Esophagus muscularis mucosa (tissue), 3 donors: Measurements from ENCODE around the gene LMO7.

Source experiments
- POLR2A ChIP-seq: fragments of 450-650 bp; IDR thresholded peaks from one replicate; pipeline ENCODE4 v1.6.1; 2017; ENCODE audit warnings: antibody characterized with exemption, moderate library complexity, mild to moderate bottlenecking, low read depth
- POLR2AphosphoS5 ChIP-seq, 2 donors: sonication (generic); formaldehyde crosslinking; IDR thresholded peaks; one replicate each; pipeline ENCODE4 v1.6.1; 2017; ENCODE audit warnings: antibody characterized with exemption in 2 of 2
- TF ChIP-seq, protein P1 (sequence below), 3 experiments: fragments of 200-600 bp in 2 of 3; fragments of 450-650 bp in 1 of 3; sonication (generic) in 2 of 3; IDR thresholded peaks; one replicate each; pipeline ENCODE4 v1.5.1; 2017 to 2019; ENCODE audit warnings: antibody characterized with exemption in 3 of 3, mild to moderate bottlenecking in 2 of 3, moderate library complexity in 1 of 3

DNA sequence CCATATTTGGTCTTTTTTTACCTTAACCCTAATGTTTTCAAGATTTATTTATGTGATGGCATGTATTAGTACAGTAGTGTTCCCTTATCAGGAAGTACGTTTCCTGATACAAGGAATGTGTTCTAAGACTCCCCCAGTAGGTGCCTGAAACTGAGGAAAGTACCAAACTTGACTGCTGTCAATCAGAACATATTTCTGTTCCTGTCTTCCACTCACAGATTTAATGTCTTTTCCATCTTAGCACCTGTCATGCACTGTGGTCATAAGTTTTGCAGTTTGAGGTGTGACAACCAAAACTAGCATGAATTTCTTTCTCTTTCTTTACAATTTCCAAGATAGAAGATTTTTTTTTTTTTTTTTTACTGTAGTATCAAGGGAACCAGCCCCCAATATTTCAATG, 62.9 kb downstream of the LMO7 start:
- no peak for TF ChIP-seq POLR2A
- TF ChIP-seq, protein P1, sequence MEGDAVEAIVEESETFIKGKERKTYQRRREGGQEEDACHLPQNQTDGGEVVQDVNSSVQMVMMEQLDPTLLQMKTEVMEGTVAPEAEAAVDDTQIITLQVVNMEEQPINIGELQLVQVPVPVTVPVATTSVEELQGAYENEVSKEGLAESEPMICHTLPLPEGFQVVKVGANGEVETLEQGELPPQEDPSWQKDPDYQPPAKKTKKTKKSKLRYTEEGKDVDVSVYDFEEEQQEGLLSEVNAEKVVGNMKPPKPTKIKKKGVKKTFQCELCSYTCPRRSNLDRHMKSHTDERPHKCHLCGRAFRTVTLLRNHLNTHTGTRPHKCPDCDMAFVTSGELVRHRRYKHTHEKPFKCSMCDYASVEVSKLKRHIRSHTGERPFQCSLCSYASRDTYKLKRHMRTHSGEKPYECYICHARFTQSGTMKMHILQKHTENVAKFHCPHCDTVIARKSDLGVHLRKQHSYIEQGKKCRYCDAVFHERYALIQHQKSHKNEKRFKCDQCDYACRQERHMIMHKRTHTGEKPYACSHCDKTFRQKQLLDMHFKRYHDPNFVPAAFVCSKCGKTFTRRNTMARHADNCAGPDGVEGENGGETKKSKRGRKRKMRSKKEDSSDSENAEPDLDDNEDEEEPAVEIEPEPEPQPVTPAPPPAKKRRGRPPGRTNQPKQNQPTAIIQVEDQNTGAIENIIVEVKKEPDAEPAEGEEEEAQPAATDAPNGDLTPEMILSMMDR (IDR thresholded peaks at IDR 0.05) = no peak
- no peak for TF ChIP-seq POLR2AphosphoS5 (IDR thresholded peaks at IDR 0.05)
